Stimulated activated effector memory CD8-positive, alpha-beta T cell treated with anti-CD3 and anti-CD28 coated beads, Interleukin-12 subunit alpha, Interleukin-12 subunit beta, amount 100 ng/mL, for 72 hours (primary cell): ENCODE results near the gene NRCAM.

Experiments
- ATAC-seq: fragments of 150-1000 bp; cut with Tn5 transposase; 2 replicates; pipeline ENCODE4 v1.10.0; 2021
- DNase-seq, 2 donors: peaks; one replicate each; pipeline ENCODE4 v3.0.0; 2021 to 2022; ENCODE audit warnings: low spot score in 2 of 2
- H3K27ac Mint-ChIP-seq: one replicate; pipeline ENCODE4 v1.8.0; 2022; ENCODE audit warnings: mild to moderate bottlenecking, mixed read lengths
- H3K36me3 Mint-ChIP-seq: one replicate; pipeline ENCODE4 v1.8.0; 2022; ENCODE audit warnings: mild to moderate bottlenecking, mixed read lengths
- H3K4me1 Mint-ChIP-seq: one replicate; pipeline ENCODE4 v1.8.0; 2022; ENCODE audit warnings: mixed read lengths
- H3K4me3 Mint-ChIP-seq: one replicate; pipeline ENCODE4 v1.8.0; 2022; ENCODE audit warnings: mild to moderate bottlenecking, mixed read lengths
- H3K9me3 Mint-ChIP-seq: one replicate; pipeline ENCODE4 v1.8.0; 2022; ENCODE audit warnings: mixed read lengths

Gene NRCAM

DNA sequence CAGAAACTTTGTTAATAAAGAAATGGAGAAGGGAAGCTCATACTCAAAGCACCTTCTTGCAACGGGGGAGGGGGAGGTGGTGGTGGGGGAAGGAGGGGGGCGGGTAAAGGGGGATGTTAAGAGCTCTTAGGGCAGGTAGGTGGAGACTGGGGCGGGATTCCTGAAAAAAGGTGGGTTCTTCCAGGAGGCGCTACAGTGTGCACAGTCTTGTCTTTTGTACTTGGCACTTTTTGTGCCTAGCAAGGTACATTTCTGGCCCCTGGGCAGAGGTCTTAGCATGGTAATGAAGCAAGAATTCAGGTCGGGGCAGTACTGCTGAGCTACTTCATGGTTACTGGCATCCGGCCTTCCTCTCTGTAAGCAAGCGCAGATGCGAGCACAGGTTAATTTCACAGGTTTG, 310.8 kb downstream of the NRCAM start:
- Mint-ChIP-seq H3K4me3 (no peak overlapping the region), H3K4me1 (no peaks in the 10 kb centered on the region), H3K27ac (no peak overlapping the region), H3K36me3 (no peaks in the 10 kb centered on the region), H3K9me3 (no peaks in the 10 kb centered on the region)
- ATAC-seq, result no peak
- DNase-seq, result no peak

DNA sequence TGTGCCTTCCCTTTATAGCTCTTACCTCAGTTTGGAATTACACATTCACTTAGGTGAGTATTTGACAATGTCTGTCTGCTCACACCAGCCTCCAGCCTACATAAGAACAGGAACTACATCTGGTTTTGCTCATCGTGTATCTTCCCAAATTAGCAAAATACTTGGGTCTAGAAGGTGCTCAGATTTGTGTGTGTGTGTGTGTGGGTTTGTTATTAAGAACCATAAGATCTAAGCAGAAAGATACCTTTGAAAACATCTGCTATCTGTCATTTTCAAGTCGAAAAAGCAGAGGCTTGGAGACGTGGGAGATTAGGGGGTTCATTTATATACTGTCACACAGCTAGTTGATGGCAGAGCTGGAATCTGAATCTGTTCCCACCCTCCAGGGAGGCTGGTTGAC, 311.3 kb downstream of the NRCAM start:
- H3K36me3 Mint-ChIP-seq, result no peaks in the 10 kb centered on the region
- no peaks in the 10 kb centered on the region for H3K9me3 Mint-ChIP-seq
- DNase-seq (no peak), ATAC-seq (no peak)
- H3K4me1 Mint-ChIP-seq, result no peaks in the 10 kb centered on the region
- no peak overlapping the region for H3K4me3 Mint-ChIP-seq
- no peak overlapping the region for H3K27ac Mint-ChIP-seq

DNA sequence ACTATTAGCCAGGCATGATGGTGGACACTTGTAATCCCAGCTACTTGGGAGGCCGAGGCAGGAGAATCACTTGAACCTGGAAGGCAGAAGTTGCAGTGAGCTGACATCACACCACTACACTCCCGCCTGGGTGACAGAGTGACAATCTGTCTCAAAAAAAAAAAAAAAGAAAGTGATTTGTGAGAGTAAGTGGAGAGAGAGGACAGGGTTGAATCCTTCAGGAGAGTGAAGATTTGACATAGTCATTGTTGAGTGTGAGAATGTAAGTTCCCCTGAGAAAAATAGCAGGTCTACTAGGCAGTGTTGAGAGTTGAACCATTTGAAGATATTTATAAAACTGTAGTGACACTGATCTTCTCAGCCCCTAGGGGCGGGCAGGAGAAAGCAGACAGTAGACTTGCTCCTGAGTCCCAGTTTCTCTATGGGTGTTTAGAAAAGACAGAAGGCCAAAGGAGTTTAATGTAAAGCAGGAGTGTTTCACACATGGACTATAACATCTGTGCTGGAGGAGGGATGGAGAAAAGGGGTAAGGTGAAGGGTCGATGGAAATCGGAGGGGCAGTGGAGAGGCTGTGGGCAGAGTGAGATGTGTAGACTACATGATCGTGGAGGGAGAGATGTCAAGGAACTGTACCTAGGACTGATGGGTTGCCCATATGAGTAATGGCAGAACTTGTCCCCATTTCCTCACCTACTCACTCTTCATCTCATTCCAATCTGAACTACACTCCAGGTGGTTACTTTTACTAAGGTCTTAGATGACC, 312.4 kb downstream of the NRCAM start:
- Mint-ChIP-seq H3K4me1 (no peaks in the 10 kb centered on the region), H3K27ac (no peak overlapping the region), H3K9me3 (no peaks in the 10 kb centered on the region), H3K4me3 (no peak overlapping the region), H3K36me3 (no peaks in the 10 kb centered on the region)
- ATAC-seq (peak; percentile 27), DNase-seq (no peak)

DNA sequence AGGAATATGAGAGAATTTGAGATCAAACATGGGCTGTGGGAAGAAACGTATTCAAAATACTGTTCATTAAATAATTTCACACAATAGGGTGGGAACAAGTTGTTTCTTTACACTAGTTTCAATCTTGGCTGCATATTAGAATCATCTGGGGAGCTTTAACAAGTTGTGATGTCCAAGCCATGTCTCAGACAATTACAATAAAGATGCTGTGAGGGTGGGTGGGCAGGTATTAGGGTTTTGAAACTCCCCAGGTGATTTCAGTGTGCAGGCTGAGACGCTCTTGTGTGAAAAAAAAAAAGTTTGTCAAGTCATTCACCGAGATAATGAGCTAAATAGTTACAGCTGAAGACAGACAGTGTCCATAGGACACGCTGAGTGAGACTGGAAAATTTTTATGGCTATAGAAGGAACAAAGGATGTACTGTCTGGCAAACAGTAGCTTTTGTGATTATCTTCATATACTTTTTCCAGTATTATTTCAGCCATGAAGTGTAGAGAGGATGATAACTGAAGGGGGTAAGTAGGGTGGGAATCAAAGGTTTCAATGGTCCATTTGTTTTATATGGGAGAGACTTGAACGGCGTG, 313.5 kb downstream of the NRCAM start:
- DNase-seq, result no peak
- ATAC-seq, result no peak
- H3K27ac Mint-ChIP-seq, result no peak overlapping the region
- no peaks in the 10 kb centered on the region for H3K4me1 Mint-ChIP-seq
- H3K9me3 Mint-ChIP-seq, result no peaks in the 10 kb centered on the region
- no peaks in the 10 kb centered on the region for H3K36me3 Mint-ChIP-seq
- no peak overlapping the region for H3K4me3 Mint-ChIP-seq

DNA sequence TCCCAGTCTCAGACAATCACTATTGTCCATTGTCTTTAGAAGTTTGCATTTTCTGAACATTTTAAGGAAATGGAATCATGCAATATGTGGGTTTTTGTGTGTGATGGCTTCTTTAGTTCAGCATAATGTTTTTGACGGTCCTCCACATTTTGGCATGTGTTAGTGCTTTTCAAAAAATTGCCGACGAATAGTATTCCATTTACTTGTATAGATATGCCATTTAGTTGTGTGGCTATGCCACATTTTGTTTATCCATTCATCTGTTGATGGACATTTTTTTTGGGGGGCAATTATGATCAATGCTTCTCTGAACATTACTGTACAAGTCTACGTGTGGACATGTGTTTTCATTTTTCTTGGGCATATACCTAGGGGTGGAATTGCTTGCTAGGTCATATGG, 314.1 kb downstream of the NRCAM start:
- no peaks in the 10 kb centered on the region for H3K9me3 Mint-ChIP-seq
- H3K36me3 Mint-ChIP-seq, result no peaks in the 10 kb centered on the region
- no peaks in the 10 kb centered on the region for H3K4me1 Mint-ChIP-seq

DNA sequence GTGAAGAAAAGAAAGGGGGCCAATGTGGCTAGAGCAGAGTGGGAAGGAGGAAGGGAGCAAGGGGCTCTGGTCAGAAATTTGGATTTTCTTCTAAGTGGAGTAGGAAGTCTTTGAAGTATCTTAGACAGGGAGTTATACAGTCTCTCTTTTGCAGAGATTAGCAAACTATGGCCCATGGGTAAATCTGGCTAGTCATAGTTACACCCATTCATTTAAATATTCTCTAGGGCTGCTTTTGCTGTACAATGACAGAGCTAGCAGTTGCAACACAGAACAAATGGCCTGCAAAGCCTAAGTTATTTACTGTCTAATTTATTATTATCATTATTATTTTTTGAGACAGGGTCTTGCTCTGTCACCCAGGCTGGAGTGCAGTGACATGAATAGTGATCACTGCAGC, 315.6 kb downstream of the NRCAM start:
- peaks cover 6% of the 10 kb centered on the region for H3K4me1 Mint-ChIP-seq
- no peaks in the 10 kb centered on the region for H3K9me3 Mint-ChIP-seq
- no peaks in the 10 kb centered on the region for H3K36me3 Mint-ChIP-seq
- DNase-seq (no peak), ATAC-seq (no peak)
- H3K27ac Mint-ChIP-seq, result no peak overlapping the region
- H3K4me3 Mint-ChIP-seq, result no peak overlapping the region

More for the DNA sequence above, 314.1 kb downstream of the NRCAM start:
- ATAC-seq (no peak), DNase-seq (no peak)
- Mint-ChIP-seq H3K4me3 (no peak overlapping the region), H3K27ac (no peak overlapping the region)

DNA sequence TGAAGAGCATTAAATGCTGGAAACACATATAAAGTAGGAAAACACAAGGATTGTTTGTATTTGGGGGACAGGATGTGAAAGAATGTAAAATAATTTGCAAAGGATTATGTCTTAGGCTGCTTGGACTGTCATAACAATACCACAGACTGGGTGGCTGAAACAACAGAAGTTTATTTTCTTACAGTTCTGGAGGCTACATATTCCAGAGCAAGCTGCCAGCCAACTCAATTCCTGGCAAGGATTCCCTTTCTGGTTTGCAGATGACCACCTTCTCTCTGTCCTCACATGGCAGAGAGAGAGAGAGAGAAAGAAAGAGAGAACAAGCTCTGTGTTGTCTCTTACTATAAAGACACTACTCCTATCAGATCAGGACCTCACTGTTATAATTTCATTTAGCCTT, 317.3 kb downstream of the NRCAM start:
- DNase-seq, result no peak
- peaks cover 16% of the 10 kb centered on the region for H3K4me1 Mint-ChIP-seq

DNA sequence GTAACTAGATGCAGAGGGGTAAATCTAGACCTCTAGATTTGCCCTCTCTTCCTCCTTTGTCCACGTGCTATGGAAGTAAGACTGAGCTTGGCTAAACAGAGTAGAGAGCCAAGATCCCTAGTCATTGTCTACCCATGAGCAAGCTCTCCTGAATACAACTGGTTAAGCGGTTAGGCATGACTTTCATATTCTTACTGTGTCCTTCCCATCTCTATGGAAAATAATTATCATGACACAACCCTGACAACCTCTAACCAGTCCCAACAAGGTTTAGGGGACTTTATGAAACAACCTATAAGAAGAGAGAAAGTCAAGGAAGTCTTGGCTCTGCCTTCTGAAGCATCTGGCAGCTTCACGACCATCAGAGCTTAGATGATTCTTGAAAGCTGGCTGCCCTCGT, 318.2 kb downstream of the NRCAM start:
- DNase-seq (no peak), ATAC-seq (no peak)
- Mint-ChIP-seq H3K36me3 (no peaks in the 10 kb centered on the region), H3K4me1 (peaks cover 16% of the 10 kb centered on the region), H3K9me3 (no peaks in the 10 kb centered on the region), H3K27ac (no peak overlapping the region), H3K4me3 (no peak overlapping the region)

More for the DNA sequence above, 317.3 kb downstream of the NRCAM start:
- ATAC-seq, result no peak
- no peak overlapping the region for H3K4me3 Mint-ChIP-seq
- no peaks in the 10 kb centered on the region for H3K9me3 Mint-ChIP-seq
- no peak overlapping the region for H3K27ac Mint-ChIP-seq
- no peaks in the 10 kb centered on the region for H3K36me3 Mint-ChIP-seq

DNA sequence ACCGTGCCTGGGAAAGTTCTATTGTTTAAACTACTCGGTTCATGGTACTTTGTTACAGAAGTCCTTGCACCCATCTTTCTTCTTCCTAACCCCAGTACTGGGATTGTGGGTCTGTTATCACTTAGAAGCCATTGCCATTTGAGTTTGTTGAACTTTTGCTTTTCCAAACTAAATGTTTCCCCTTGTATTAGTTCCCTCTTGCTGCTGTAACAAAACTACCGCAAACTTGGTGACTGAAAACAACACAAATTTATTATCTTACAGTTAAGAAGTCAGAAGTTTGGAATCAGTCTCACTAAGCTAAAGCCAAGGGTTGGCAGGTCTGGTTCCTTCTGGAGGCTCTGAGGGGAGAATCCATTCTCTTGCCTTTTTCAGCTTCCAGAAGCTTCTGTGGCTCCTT, 319.2 kb downstream of the NRCAM start:
- Mint-ChIP-seq H3K36me3 (no peaks in the 10 kb centered on the region), H3K4me1 (peaks cover 16% of the 10 kb centered on the region), H3K27ac (no peak overlapping the region), H3K4me3 (no peak overlapping the region), H3K9me3 (no peaks in the 10 kb centered on the region)
- ATAC-seq (no peak), DNase-seq (no peak)

DNA sequence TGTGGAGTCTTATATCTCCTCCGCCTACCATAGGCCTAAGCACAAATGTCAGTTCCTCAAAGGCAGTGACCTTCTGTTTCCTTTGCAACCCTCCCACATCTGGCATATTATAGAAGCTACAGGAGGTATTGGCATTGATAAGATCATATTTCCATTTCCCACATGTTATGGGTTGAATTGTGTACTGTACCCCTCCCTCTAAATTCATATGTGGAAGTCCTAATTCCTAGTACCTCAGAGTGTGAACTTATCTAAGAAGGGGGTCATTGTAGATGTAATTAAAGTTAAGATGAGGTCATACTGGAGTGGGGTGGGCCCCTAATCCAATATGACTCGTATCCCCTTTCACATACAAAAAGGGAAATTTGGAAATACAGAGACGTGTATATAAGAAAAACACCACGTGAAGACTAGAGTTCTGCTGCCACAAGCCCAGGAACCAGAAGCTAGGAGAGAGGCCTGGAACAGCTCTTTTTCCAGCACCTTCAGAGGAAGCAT, 320.0 kb downstream of the NRCAM start:
- Mint-ChIP-seq H3K9me3 (no peaks in the 10 kb centered on the region), H3K4me1 (peaks cover 16% of the 10 kb centered on the region), H3K36me3 (no peaks in the 10 kb centered on the region), H3K4me3 (no peak overlapping the region), H3K27ac (no peak overlapping the region)
- DNase-seq (no peak), ATAC-seq (no peak)

DNA sequence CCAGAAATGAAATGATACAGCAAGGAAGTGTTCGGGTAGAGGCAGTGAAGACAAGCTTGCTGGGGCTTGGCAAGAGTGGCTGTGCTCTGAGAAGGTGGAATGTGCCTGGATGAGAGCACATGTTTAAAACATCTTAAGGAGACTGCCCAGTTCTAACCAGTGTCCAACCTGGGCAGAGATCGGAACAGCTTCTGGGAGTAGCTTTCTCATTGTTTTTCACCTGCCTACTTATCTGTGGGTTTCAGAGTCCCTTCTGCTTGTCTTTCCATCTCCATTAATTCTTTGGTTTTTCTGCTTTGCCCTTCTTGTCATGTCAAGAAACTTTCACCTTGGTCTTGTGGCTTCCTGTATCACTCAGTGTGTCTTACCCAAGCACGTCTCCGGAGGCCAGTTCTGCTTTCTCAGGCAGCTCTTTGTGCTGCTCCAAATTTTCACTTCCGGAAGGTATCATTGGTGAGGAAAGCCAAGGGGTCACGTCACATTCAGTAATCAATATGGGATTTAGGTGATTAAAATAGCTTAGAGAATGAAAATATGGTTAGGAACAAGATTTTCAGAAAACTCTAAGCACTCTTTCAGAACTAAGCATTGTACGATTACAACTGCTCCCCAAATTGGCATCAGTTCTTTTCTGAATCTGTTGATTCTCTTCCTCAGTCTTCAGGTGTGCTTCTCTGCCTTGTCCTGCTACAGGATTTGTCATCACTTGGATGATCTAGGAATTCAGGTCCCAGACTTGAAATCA, 320.6 kb downstream of the NRCAM start:
- Mint-ChIP-seq H3K36me3 (no peaks in the 10 kb centered on the region), H3K9me3 (no peaks in the 10 kb centered on the region), H3K4me3 (no peak overlapping the region), H3K27ac (no peak overlapping the region), H3K4me1 (peaks cover 16% of the 10 kb centered on the region)
- DNase-seq, result peak in 1 of 2 donors; percentile 50
- peak; percentile 90 for ATAC-seq

DNA sequence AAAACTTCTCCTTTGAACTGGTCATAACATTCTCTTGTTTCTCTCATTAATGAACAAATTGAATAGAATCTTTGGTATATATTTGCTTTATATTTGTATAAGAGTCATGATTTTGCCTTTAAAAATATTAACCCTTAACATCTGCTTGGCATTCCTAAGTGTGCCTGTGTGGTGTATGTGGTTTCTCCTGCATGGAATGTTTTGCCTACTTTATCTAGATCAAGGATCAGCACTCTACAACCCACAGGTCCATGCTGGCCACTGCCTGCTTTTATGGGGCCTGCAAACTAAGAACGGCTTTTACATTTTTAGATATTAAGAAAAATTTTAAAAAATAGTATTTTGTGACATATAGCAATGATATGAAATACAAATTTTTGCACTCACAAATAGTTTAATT, 321.8 kb downstream of the NRCAM start:
- ATAC-seq (no peak), DNase-seq (no peak)
- H3K4me1 Mint-ChIP-seq, result peaks cover 16% of the 10 kb centered on the region
- no peak overlapping the region for H3K4me3 Mint-ChIP-seq
- H3K36me3 Mint-ChIP-seq, result no peaks in the 10 kb centered on the region
- H3K9me3 Mint-ChIP-seq, result no peaks in the 10 kb centered on the region
- H3K27ac Mint-ChIP-seq, result no peak overlapping the region

DNA sequence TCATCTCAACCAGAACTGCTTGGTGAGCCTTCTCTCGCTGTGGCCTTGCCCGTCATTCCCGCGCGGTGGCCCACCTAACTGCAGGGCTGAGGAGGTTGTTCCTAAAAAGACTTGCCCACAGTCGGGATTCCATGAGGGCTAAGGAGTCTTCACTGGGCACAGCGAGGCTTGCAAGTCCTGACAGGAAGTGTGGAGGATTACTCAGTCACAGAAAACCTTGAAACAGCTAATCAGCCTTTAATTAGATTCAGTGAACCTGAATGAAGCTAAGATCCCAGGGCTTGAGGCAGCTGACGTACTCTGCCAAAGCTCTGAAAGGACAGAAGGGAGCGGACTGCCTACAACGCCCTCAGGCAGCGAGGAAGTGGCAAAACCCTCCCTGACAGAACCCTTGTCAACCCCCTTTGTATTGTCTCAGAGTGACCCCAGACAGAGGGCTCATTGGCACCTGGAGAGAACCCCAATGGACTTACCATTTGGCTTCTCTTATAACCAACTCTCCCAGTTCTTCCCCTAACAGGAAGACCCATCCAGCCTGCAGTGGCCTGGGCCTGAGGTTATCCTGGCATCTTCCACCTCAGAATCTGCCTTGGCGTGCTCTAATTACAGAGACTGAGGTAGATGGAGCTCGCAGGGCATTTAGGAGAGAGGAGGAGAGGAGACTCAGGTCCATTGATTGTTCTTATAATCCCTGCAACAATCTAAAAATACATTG, 323.5 kb downstream of the NRCAM start:
- ATAC-seq, result no peak
- H3K27ac Mint-ChIP-seq, result no peak overlapping the region
- no peak for DNase-seq
- H3K4me1 Mint-ChIP-seq, result peaks cover 16% of the 10 kb centered on the region
- H3K9me3 Mint-ChIP-seq, result no peaks in the 10 kb centered on the region
- no peak overlapping the region for H3K4me3 Mint-ChIP-seq
- H3K36me3 Mint-ChIP-seq, result no peaks in the 10 kb centered on the region

DNA sequence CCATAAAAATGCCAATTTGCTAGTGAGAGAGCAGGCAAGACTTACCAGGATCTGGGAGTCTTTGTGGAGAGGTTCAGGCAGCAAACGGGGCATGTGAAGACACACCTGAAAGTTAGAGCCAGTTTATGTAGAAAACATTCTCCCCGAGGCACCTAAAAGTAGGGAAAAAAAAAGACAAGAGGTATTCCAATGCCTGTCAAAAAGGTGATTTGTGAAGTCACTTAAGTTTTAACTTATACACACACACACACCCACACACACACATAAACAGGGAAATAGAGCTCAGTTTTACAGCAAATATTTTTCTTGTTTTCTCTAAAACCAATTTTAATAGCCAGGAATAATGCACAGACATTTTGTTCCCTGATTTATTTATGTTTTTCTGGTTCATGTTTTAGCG, 326.0 kb downstream of the NRCAM start, which contains the start of gene LAMB4:
Gene LAMB4, minus strand, starts transcription at position 101 of the 400 bp plus-strand sequence. CDS start 7,197 bp downstream, outside the sequence.
- no peak within 1 kb of the TSS for H3K27ac Mint-ChIP-seq
- H3K9me3 Mint-ChIP-seq, result no peaks in the 10 kb centered on the region
- H3K4me1 Mint-ChIP-seq, result peaks cover 6% of the 10 kb centered on the region
- no peaks in the 10 kb centered on the region for H3K36me3 Mint-ChIP-seq
- ATAC-seq (no peak), DNase-seq (no peak)
- no peak within 1 kb of the TSS for H3K4me3 Mint-ChIP-seq
